ENCODE data around the gene LAMC1.
"Not testable (repeated sequence)": the region's sequence is repeated elsewhere in the genome, so short reads cannot be mapped to it uniquely, and the experiment has no call there.

LAMC1 gene

DNA sequence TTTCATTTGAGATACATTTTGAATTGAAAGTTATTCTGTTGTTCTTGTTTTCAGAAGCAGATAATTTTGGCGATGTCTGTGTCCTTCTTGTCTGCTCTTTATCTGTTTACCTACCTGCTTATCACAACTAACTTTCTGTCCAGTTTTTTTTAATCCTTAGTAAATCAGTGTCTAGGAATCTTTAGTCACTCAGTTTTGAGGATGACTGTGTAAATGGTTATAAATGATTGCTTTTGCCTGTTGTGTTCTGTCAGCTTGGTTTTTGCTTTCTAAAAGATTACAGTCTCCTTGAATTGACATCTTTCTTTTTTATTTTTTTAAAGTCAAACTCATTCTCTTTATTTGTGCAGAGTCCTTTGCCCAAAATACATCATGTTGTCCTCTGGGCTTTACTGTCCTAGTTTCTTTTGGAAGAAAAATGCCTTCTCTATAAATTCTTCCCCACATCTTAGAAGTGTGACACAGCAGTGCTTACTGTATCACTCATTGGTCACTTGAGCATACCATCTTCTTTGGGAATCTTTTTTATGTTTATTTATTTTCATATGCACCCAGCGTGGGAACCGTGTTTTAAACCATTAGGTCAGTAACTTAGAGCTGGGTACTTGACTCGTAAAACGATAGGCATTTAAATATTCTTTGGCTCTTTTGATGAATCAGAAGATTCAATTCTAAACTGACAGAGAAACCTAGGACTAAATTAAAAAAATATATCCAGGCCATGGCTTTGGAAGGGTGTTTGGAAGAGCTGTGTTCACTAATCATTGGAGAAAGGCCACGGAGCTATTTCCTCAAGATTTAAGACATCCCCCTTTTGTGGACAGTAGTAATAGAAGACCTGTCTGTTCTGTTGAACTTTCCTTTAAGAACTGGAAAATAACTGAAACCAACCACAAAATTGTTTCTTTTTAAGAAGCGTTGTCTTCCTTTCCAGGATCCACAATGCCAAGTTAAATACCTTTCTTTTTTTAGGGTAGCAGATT, 20.9 kb downstream of the LAMC1 start:
- DNase-seq (ENCODE audit: low read depth) = no peak

DNA sequence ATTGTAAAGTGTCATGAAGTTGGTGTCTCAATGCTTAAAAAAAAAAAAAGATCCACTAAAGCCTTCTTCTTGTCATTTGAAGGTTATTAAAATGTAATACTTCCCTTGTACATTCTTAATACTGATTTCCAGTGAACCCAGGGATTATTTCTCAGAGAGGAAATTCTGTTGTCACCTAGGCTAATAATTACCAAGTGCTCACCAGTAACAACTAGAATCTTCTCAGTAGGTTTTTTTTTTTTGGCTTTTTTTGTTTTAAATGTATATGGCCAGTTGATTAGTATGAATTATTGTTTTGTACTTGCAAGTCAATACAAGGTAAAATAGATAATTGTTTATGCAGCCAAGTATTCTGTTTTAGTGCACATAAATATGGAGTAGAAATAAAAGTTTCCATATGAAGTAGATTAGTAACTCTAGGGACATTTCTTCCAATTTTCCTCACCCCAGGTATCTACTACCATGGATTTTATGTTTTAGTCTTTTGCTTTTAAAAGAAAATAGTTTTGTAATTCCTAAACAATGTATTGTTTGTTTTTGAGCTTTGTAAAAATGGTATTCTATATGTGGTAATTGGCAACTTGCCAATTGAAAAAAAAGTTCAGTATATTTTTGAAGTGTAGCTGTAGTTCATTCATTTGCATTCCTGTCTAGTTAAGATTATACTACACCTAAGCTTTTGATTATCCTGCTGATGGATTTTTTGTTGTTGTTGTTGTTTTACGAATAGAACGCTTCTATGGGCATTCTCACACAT, 21.9 kb downstream of the LAMC1 start:
- no peak for DNase-seq (ENCODE audit: low read depth)

DNA sequence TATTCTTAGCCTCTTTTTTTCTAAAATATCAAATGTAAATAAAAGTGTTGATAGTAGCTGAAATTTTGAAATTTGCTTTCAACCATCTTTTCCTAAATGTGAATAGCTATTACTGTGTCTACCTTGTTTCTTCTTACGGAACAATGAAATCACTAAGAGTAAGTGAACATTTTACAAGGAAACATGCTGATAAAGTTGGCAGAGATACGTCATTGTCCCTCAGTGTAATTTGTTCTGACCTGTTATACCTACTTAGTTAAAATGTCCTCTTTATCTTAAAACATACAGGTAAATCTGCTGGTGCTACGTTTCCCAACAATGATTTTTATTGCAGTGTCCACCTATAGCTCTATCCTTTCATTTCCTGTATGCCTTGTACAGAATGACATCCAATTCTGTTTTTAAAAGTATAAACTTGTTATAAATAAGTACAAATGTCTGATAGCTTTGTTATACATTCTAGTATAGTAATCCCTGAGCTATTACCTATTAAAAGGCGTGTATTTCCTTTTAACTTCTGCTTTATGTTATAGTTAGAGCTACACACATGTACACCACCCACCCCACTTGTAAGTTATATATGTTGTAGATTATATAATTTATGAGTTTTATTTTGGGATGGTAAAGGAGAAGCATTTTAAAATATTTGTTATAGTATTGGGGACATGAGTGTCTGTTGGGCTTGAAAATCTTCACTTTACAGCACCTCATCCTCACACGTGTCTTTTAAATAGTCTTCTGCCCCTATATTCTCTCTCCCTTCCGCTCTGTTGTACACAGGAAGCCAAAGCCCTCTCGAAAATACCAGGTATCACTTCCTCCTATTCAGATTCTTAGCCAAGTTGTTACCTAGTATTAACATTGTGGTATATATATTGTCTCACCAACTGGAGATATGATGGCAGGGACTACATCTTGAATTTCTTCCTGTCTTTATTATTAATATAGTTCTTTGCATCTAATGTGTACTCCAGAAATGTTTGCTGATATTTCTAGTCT, 25.2 kb downstream of the LAMC1 start:
- no peak for DNase-seq (ENCODE audit: low read depth)

DNA sequence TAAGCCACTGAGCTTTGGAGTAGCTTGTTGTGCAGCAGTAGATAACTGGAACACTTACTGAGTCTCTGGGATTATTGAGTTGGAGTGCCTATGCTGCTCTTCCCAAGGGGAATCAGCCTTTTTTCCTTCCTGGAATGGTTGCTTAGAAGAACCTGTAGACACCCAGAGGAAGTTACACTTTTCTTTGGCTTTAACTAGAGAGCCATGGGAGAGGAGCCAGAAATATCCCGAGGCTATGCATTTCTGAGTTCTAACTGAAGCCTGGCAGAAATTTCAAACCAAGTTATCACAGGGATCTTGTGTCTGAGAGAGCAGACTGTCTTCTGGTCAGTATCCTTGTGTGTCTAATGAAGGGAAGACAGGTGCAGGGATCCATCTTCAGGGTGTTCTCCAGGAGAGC, 28.3 kb downstream of the LAMC1 start:
- no peak for DNase-seq (ENCODE audit: low read depth)

DNA sequence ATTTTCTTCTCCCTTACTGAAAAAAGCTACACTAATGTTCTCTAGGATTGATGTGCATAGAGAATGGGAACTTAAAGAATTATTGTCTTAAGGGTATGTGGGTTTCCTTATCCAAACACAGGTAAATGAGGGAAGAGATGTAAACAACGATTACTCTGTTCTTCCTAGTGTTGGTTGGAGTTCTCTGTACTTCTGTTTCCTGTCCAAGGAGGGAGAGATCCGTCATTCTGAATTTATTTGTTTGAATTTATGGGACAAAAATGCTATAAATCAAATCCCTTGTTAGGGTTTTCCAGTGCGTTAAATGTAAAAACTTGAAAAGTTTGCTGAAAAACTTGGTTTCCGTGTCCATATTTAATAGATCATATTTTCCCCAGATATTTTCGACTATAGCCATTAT, 29.6 kb downstream of the LAMC1 start:
- DNase-seq (ENCODE audit: low read depth) = no peak

DNA sequence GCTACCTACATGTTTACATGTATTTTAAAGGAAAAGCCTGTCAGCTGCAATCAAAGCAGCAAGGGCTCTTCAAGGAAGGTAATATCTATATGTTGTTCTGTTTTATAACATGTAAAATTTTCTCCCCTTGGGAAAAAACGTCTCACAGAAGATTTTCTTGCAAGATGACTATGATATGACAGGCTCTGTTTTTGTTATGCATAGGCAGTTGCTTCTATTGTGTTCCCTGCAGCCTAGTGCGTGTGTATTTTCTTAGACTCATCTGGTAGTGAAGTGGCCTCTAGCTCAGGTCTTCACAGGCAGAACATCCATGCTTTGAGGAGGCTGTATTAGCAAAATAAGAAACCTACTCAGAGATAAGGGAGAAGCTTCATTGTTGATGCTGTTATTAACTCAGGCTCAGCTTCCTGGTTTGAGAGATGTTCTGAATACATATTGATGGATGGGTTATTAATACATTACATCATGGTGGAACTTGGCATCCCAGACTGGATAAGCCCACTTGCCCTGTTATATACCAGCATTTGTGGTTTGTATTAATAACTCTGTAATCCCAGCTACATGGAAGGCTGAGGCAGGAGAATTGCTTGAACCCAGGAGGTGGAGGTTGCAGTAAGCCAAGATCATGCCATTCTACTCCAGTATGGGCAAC, 35.8 kb downstream of the LAMC1 start:
- no peak for DNase-seq (ENCODE audit: low read depth)

DNA sequence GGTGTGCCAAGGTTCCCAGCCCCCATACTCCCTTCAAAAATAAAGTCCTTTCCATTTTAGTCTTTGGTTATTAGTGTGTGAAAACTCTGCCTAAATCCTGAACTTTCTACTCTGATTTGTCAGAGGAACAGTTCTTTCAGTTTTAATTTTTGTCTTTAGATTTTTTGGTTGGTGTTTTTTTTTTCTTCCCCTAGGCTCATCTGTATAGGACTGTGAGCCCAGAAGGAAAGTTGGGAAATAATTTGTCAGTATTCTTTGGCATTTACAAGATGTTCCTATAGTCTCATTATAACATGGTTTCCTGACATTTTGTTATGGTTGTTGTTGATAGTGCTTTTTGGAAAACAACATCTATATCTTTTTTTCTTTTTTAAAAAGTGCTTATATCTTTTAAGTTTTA, 38.0 kb downstream of the LAMC1 start:
- DNase-seq (ENCODE audit: low read depth) = no peak

DNA sequence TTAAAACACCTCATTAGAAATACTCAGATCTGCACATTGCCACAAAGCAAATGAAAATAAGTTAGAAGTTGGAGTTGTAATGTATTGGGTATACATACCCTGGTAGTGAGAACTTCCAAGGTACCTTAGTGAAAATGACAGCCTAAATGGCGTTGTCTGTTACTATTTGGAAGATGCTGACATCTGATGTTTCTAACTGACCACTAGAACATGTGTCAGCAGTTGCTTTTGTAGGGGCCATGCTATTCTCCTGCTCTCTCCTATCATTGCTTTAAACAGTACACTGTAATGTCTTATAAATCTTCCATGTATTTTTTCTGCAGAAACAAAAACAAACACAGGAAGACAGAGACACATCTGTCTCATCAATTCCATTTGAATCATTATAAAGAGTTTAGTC, 40.1 kb downstream of the LAMC1 start:
- DNase-seq (ENCODE audit: low read depth) = no peak

DNA sequence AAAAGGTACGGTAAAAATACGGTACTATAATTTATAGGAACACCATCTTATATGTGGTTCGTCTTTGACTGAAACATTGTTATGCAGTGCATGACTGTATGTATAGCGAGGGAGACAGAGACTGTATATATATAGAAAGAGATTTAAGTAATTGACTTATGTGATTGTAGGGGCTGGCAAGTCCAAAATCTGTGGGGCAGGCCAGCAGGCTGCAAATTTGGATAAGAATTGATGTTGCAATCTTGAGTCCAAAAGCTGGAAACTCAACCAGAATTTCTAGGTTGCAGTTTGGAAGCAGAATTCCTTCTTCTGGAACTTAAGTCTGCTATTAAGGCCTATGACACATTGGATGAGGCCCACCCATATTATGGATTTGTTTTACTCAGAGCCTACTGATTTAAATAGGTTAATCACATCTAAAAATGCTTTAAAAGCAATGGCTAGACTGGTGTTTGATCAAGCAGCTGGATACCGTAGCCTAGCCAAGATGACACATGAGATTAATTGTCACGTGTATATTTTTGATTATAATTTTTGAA, 42.0 kb downstream of the LAMC1 start:
- DNase-seq (ENCODE audit: low read depth) = no peak

DNA sequence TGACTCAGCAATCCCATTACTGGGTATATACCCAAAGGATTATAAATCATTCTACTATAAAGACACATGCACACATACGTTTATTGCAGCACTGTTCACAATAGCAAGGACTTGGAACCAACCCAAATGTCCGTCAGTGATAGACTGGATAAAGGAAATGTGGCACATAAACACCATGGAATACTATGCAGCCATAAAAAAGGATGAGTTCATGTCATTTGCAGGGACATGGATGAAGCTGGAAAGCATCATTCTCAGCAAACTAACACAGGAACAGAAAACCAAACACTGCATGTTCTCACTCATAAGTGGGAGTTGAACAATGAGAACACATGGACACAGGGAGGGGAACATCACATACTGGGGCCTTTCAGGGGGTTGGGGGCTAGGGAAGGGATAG, 43.2 kb downstream of the LAMC1 start:
- DNase-seq (ENCODE audit: low read depth) = not testable (repeated sequence)

DNA sequence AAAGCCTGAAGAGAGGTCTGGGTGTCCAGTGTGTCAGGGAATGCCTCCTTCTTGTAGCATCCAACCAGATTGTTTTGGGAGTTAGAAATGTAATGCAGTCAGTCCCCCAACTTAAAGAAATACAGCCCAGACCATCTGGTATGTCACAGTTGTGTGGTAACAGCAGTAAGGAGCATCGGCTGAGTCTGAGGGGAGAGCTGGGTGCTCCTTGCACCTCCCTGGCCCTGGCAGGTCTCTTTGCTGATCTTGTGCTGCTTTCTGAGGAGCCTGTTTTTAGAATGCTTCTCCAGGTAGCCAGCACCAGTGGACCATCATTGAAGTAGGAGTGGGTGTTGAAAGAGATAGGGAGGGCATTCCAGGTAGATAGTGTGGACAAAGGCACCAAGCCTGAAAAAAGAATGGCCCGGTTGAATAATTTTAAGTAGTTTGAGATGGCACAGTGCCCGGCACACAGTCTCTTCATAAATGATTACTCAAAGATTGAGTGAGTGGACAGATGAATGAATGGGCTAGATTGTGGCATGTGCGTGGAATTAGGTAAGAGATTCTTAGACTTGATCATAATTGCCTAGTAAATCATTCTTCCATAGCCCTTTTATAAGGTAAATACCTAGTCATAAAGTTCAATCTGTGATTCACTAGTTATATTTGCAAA, 46.5 kb downstream of the LAMC1 start:
- no peak for DNase-seq (ENCODE audit: low read depth)

DNA sequence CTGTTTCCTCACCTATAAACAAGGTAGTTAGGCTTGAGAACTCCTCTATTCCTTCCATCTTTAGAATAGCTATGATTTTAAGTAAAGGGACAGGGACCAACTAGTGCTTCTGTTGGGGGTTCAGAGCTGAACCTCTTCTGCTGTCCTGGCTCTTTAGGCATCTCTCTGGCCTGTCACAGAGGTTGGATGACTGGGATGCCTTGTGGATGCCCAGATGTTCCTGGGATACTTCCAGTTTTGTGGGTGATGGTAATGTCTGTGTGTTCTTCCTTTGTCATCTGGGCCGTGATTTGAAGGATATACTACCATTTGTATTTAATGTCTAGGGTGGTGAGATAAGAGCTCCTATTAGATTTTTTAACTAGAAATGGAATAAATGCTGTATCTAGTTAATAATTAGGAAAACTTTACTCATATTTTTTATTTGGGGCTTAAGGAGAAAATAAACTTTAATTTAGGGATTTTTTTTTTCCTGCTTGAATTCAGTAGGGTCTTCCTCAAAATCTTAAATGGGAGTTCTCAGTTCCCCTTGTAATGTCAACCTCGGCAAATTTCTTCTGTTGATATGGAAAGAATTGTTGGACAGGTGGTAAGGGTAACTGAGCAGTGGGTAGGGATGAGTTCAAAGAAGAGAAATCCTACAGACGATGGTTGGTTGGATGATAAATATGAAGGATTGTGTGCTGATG, 47.2 kb downstream of the LAMC1 start:
- DNase-seq (ENCODE audit: low read depth) = no peak

DNA sequence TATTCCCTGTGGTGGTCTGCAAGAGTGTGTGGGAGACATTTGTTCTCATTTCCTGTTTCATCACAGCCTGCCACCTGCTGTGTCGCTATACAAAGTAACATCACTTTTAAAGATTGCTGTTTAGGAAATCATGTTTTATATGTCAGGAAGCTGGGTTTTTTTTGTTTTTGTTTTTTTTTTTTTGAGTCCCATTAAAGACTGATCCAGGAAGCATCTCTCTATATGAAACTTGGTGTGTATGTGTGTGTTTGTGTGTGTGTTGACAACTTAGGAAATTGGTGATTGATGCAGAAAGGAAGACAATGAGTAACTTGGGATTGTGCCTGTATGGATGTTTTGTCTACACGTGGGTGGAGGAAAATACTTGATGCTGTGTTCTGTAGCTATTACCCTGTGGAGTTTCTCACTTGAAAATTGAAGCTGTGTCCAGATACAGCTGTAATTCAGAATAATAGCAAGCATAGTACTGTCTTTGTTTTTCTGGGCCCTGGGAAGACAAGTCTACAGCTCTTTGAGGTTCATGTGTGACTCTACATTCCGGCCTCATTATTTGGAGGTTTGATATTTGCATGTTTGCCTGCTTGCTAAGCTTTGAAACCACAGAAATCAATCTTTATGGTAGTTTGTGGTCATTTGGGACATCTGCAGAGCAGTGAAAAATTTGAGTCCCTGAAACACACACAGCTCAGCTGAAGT, 47.9 kb downstream of the LAMC1 start:
- no peak for DNase-seq (ENCODE audit: low read depth)

DNA sequence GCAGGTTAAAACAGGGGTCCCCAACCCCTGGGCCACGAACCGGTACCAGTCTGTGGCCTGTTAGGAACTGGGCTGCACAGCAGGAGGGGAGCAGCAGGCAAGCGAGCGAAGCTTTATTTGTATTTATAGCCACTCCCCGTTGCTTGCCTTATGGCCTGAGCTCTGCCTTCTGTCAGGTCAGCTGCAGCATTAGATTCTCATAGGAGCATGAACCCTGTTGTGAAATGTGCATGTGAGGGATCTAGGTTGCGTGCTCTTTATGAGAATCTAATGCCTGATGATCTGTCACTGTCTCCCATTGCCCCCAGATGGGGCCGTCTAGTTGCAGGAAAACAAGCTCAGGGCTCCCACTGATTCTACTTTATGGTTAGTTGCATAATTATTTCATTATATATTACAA, 49.4 kb downstream of the LAMC1 start:
- DNase-seq (ENCODE audit: low read depth) = not testable (repeated sequence)

DNA sequence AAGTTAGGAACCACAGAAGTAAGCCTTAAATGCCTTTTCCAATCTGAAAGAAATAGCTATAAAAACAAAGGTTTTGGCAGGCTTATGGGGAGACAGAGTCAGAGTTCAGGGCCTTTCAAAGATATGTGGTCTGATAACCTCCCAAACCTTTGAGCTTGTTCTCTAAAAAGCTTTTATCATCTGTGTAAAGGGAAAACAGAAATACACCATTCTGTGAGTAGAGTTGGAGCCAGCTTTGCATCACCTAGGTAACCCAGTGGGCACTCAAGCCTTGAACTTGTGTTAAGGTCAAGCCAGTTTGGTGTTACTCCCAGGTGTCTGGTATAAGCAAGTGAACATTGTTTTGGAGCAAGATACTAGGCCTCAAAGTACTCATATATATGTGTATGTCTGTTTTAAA, 50.1 kb downstream of the LAMC1 start:
- DNase-seq (ENCODE audit: low read depth) = no peak

DNA sequence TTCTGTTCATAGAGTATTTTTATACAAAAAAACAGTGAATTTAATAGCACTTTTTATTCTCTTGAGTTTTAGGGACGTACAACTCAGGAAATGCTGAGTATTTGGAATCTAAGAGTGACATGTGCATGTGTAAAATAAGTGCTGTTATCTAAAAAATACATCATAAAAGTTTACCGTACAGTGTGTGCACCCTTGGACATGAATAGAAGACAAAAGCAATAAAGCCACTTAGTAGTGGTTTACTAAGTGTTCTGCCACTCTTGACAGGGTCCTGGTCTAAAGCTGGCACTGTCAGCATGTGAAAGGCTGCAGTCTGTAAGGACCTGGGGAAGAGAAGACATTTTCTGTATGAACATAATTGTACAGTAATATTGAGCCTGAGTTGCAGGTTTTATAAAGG, 51.0 kb downstream of the LAMC1 start:
- DNase-seq (ENCODE audit: low read depth) = no peak

DNA sequence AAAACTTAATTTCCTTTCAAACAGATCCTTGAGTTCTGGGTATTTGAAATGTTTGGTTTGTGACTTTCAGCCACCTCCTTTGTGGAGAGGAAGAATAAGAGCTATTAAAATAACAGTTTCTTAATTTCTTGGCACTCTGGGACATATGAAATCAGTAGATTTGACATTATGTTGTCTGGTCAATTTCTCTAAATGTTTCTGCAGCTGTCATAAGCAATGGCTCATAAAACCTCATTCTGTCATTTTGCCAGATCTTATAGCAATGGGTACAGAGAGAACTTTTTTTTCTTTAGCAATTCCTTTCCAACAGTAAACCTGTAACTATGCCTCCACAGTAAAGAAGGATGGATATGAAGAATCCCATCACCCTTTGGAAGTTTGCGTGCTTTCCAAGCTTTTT, 52.6 kb downstream of the LAMC1 start:
- no peak for DNase-seq (ENCODE audit: low read depth)

DNA sequence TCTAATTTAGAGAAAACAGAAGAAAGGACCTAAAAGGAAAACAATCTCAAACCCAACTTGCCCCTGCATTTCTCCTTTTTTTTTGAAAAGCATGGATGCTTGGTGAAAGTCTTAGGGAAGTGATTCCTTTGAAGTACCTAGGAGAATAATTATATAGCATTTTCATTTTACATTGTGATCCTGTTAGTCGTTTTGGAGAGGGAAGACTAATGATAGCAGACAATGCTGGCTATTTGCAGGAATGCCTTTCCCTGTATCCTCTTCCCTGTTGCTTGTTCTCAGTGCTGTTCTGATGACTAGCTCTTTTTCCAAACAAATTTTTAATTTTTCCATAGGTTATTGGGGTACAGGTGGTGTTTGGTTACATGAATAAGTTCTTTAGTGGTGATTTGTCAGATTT, 53.9 kb downstream of the LAMC1 start:
- no peak for DNase-seq (ENCODE audit: low read depth)

DNA sequence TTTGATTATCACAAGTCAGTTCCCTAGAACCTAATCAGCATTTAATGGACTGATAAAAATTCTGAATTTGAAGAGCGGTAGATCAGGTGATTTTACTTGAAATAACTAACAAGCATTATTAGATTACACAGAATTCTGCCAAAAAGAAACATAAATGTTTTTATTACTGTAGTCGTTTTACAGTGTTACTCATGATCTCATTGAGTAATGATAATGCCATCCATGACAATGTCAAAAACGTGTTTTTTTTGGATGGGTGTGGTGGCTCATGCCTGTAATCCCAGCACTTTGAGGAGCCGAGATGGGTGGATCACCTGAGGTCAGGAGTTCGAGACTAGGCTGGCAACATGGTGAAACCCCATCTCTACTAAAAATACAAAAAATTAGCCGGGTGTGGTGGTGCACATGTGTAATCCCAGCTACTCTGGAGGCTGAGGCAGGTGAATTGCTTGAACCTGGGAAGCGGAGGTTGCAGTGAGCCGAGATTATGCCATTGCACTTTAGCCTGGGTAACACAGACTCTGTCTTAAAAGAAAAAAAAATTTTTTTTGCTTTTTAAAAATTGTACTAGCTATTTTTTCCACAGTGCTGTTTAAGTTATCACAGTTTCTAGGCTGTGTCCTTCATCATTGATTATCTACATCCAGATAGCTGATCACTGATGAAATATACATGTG, 56.6 kb downstream of the LAMC1 start:
- DNase-seq (ENCODE audit: low read depth) = no peak

Data from CMK (cell line).